ENCODE data around the gene THBD. TPM values are rescaled to one million over a fixed set of nuclear protein-coding genes. Genes with fewer than 3 reads are reported as not detected.

Gene THBD
- total RNA-seq, 1 experiment from 2014 or later = 0.28 TPM

- Histone ChIP-seq H4K8ac (replicated peaks; ENCODE audit: insufficient read length, low read depth, low read length) (no peak overlapping the region), H3K9me3 (ENCODE audit: control insufficient read depth, low read depth, low read length) (no peaks in the 10 kb centered on the region), H3K9ac (ENCODE audit: extremely low read depth, insufficient read length, low read length) (no peak overlapping the region), H3K18ac (ENCODE audit: insufficient read length, low read depth, low read length) (no peak overlapping the region), H2AK5ac (ENCODE audit: insufficient read length, low read length) (no peak overlapping the region), H3K79me2 (ENCODE audit: insufficient read depth, low read length) (no peaks in the 10 kb centered on the region), H4K20me1 (ENCODE audit: control insufficient read depth, insufficient read depth, insufficient read length) (no peaks in the 10 kb centered on the region), H3K79me1 (ENCODE audit: insufficient read depth, low read depth, low read length, poor library complexity, severe bottlenecking) (no peaks in the 10 kb centered on the region), H3K4me1 (ENCODE audit: insufficient read depth, low read length) (peaks cover under 1% of the 10 kb centered on the region; the same call in 1 of the 2 replicates), H2BK12ac (ENCODE audit: insufficient read length, low read depth, low read length) (no peak overlapping the region), H2BK120ac (ENCODE audit: low read depth, low read length, poor library complexity, severe bottlenecking) (no peak overlapping the region), H4K5ac (ENCODE audit: insufficient read length, low read depth, low read length) (no peak overlapping the region), H2BK15ac (ENCODE audit: low read depth, low read length) (no peak overlapping the region), H3K27ac (ENCODE audit: insufficient read length, low read depth, low read length) (no peak overlapping the region), H4K91ac (ENCODE audit: insufficient read length, low read depth, low read length) (no peak overlapping the region), H3T11ph (ENCODE audit: low read length) (no peak overlapping the region), H3K23me2 (ENCODE audit: insufficient read length, low read depth, low read length, poor library complexity, severe bottlenecking) (no peaks in the 10 kb centered on the region), H3K4ac (ENCODE audit: low read depth, low read length) (no peak overlapping the region), H3K27me3 (ENCODE audit: insufficient read depth, low read length) (no peaks in the 10 kb centered on the region), H3K56ac (ENCODE audit: insufficient read length, low read depth, low read length) (no peak overlapping the region), H2BK5ac (ENCODE audit: insufficient read length, low read length) (no peak overlapping the region), H2BK20ac (ENCODE audit: low read depth, low read length, poor library complexity, severe bottlenecking) (no peak overlapping the region), H3K14ac (ENCODE audit: insufficient read depth, low read length) (no peak overlapping the region), H2AFZ (ENCODE audit: low read length) (no peak overlapping the region), H3K4me2 (ENCODE audit: insufficient read depth, insufficient read length, low read length) (no peak overlapping the region), H3K23ac (ENCODE audit: insufficient read length, low read depth, low read length) (no peak overlapping the region)
- DNase-seq = no peak
- no peak overlapping the region for H3K4me3 Mint-ChIP-seq
- H3K4me1 Mint-ChIP-seq = peaks cover 15 to 22% of the 10 kb centered on the region in 2 experiments
- no peaks in the 10 kb centered on the region for H3K27me3 Mint-ChIP-seq (ENCODE audit: low read depth)
- TF ChIP-seq CTCF (conservative IDR thresholded peaks at IDR 0.05) = no peak
- no peaks in the 10 kb centered on the region for H3K9me3 Mint-ChIP-seq
- H3K36me3 Mint-ChIP-seq (ENCODE audit: insufficient read depth in 1 of 3, low read depth in 3 of 3) = no peaks in the 10 kb centered on the region
- no peak overlapping the region for H3K27ac Mint-ChIP-seq
- no CpG with 5 or more reads among the region's 3 CpGs for WGBS (ENCODE audit: extremely low coverage, insufficient read length, low lambda C conversion rate)
Measured at GRCh38 chr20:23066772-23067171, 17.3 kb upstream of the THBD start.
